ENCODE data around the gene MYH14. TPM values are rescaled to one million over a fixed set of nuclear protein-coding genes. Genes with fewer than 3 reads are reported as not detected.

MYH14 gene
- total RNA-seq, 2 donors from 2014 or later, result 55.7 to 67.7 TPM

DNA sequence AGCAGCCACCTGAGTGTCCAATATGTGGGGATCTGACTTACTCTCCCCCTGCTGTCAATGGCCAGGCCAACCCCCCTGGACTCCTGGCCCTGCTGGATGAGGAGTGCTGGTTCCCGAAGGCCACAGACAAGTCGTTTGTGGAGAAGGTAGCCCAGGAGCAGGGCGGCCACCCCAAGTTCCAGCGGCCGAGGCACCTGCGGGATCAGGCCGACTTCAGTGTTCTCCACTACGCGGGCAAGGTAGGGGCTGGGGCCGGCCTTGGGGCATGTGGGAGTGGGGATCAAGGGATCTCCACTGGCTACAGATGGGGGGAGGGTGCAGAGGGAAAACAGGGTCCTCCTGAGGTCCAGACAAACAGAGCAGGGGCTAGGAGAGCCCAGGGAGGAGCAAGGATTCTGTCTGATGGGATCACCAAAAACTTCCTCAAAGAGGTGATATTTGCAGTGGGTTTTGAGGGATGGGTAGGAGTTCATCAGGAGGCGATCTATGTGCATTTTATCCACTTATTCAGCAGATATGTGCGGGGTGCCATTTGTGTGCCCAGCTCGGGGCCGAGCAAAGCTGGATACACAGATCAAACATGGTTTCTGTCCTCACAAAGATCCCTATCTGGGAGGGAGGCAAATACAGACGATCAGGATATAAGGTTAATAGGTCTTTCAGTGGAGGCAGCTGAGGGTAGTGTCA, 47.2 kb downstream of the MYH14 start:
- intact Hi-C loops (cut with DNase I), result no loop called here
- no peak for DNase-seq
- no peak for ATAC-seq

- DNase-seq (no peak), ATAC-seq (no peak)
- intact Hi-C loops (cut with DNase I), result no loop called here
Observed at GRCh38 chr19:50252111-50252886, 48.9 kb downstream of the MYH14 start.

DNA sequence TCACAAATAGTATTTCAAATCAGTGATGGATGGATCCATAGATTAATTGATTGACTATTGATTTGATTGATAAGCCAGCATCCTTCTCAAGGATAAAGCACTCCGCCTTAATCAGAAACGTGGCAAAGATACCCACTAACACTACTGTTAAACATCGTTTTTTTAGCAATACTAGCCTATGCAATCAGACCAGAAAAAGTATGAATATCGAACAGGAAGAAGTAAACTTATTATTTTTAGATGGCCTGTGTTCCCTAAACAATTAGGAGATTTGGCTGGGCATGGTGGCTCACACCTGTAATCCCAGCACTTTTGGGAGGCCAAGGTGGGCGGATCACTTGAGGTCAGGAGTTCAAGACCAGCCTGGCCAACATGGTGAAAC, 49.5 kb downstream of the MYH14 start:
- intact Hi-C loops (cut with DNase I), result no loop called here
- DNase-seq, result no peak
- ATAC-seq, result no peak

- intact Hi-C loops (cut with DNase I), result no loop called here
- ATAC-seq (no peak), DNase-seq (no peak)
Observed at GRCh38 chr19:50255115-50255514, 51.7 kb downstream of the MYH14 start.

DNA sequence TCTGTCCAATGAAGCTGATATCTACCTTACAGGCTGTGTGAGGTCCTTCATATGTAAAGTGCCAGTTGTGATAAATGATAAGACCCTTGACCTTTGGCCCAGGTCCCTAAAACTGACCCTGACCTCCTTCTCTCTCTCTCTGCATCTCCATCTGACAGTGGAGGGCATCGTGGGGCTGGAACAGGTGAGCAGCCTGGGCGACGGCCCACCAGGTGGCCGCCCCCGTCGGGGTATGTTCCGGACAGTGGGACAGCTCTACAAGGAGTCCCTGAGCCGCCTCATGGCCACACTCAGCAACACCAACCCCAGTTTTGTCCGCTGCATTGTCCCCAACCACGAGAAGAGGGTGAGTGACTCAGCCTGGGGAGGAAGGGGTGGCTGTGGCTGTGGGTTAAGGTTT, 53.7 kb downstream of the MYH14 start:
- no peak for DNase-seq
- intact Hi-C loops (cut with DNase I), result no loop called here
- no peak for ATAC-seq

- DNase-seq (no peak), ATAC-seq (no peak)
- intact Hi-C loops (cut with DNase I), result no loop called here
Observed at GRCh38 chr19:50258918-50259372, 55.5 kb downstream of the MYH14 start.

- intact Hi-C loops (cut with DNase I), result no loop called here
- no peak for DNase-seq
- no peak for ATAC-seq
Observed at GRCh38 chr19:50261446-50261970, 58.1 kb downstream of the MYH14 start.

GRCh38 chr19:50263176-50263575, 59.8 kb downstream of the MYH14 start:
- intact Hi-C loops (cut with DNase I), result no loop called here
- ATAC-seq, result no peak

DNA sequence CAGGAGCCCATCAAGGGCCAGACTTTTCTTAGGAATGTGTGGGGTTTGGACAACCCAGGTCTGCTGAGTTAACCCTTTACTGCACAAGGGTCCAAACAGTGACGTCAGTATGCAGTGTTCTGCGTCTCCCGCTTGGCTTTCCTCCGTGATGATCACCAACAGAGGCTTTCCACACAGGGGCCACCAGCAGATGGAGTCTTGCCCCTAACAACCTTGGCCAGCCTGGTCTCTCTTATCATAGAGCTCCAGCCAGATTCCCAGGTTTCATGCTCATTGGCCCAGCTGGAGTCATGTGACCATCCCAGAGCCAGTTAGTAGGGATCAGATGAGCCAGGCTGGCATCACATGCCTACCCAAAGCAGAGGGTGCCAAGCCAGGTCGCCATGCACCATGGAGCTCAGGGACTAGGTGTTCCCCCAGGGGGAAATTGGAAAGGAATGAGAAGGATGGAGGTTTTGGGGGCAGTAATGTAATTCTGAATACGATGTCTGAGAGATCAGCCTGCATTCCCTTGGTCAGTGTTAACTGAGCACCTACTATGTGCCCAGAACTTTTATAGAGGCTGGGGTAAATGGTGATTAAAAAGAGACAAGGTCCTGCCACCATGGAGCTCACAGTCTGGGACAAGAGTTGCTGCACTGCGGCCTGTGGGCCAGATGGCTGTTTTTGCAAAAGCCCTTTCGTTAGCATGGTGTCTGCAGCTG, 61.2 kb downstream of the MYH14 start:
- DNase-seq, result no peak
- intact Hi-C loops (cut with DNase I), result no loop called here
- no peak for ATAC-seq

More at GRCh38 chr19:50263176-50263575, 59.8 kb downstream of the MYH14 start:
- no peak for DNase-seq

GRCh38 chr19:50266041-50266440, 62.6 kb downstream of the MYH14 start:
- DNase-seq (no peak), ATAC-seq (no peak)
- intact Hi-C loops (cut with DNase I), result no loop called here

DNA sequence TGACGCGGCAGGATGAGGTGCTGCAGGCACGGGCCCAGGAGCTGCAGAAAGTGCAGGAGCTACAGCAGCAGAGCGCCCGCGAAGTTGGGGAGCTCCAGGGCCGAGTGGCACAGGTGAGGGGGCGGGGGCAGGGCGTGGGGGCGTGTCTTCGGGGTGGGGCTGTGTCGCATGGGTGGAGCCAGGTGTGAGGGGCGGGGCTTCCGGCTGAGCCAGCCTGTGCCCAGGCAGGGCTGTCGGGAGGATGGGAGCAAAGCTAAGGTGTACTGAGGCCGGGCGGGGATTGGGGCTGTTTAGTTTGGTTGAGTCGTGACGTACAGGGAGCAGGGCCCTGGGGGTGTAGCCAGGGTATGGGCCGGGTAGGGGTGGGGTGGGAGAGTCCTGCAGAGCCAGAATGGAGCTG, 63.5 kb downstream of the MYH14 start:
- DNase-seq (no peak), ATAC-seq (no peak)
- intact Hi-C loops (cut with DNase I), result no loop called here

DNA sequence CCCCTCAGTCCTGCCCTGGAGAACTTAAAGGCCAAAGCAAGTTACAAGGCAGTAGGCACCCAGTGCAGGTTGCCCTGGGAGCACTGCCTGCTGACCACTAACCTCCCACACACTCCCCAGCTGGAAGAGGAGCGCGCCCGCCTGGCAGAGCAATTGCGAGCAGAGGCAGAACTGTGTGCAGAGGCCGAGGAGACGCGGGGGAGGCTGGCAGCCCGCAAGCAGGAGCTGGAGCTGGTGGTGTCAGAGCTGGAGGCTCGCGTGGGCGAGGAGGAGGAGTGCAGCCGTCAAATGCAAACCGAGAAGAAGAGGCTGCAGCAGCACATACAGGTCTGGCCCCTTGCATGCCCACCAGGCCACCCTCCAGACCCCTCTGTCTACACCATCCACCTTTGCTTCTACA, 64.6 kb downstream of the MYH14 start:
- peak in 1 of 2 donors; percentile 23 for ATAC-seq
- DNase-seq, result no peak
- intact Hi-C loops (cut with DNase I), result no loop called here

- no peak for ATAC-seq
- intact Hi-C loops (cut with DNase I), result no loop called here
Observed at GRCh38 chr19:50268501-50268900, 65.1 kb downstream of the MYH14 start.

DNA sequence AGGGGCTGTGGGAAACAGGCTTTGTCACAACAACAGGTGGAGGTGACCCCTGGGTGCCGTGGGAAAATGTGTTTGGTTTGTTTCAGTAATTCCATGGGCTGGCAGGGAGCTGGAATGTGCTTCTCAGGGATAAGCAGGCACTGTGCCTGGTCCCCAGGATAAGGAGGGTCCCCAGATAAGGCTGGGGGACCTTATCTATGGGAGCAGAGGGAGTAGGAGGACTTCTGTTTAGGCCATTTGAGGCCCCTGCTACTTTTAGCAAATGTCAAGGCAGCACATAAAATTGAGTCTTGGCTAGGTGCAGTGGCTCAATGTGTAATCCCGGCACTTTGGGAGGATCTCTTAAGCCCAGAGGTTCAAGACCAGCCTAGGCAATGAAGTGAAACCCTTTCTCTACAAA, 66.2 kb downstream of the MYH14 start:
- intact Hi-C loops (cut with DNase I), result no loop called here
- no peak for ATAC-seq
- no peak for DNase-seq

More at GRCh38 chr19:50268501-50268900, 65.1 kb downstream of the MYH14 start:
- DNase-seq, result no peak

- no peak for DNase-seq
- no peak for ATAC-seq
- intact Hi-C loops (cut with DNase I), result no loop called here
Observed at GRCh38 chr19:50272263-50272897, 69.0 kb downstream of the MYH14 start.

DNA sequence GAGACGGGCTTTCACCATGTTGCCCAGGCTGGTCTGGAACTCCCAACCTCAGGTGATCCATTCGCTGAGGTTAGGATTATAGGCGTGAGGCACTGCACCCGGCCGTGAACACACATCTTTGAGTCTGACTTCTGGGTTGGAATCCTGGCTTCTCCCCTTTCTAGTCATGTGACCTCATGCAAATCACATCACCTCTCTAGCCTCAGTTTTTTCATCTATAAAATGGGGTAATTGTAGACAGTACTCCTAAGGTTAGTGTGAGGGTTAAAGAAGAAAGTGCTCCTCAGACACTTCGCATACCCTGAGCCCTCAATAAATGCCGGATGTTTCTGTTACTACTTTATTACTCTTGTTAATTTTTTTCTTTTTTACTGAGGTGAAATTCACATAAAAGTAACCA, 70.4 kb downstream of the MYH14 start:
- ATAC-seq (no peak), DNase-seq (no peak)
- intact Hi-C loops (cut with DNase I), result no loop called here

DNA sequence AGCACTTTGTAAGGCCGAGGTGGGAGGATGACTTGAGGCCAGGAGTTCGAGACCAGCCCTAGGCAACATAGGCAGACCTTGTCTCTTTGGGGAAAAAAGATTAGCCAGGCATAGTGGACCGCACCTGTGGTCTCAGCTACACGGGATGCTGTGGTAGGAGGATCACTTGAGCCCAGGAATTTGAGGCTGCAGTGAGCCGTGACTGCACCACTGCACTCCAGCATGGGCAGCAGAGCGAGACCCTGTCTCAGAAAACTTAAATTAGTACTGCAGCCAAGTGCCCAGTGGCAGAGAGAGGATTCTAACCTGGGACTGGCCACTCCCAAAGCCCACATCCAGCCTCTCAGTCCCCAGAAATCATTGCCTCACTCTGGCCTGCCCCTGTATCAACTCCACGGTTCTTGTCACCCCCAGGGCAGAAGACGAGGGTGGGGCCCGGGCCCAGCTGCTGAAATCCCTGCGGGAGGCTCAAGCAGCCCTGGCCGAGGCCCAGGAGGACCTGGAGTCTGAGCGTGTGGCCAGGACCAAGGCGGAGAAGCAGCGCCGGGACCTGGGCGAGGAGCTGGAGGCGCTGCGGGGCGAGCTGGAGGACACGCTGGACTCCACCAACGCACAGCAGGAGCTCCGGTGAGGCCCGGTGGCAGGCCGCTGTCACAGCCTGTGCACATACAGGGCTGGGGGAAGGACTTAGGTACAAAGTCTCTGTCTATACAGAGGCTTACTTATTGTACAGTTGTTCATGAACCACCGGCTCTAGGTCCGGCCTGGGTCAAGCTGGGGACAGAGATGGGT, 72.4 kb downstream of the MYH14 start:
- ATAC-seq (no peak), DNase-seq (no peak)
- intact Hi-C loops (cut with DNase I), result no loop called here

DNA sequence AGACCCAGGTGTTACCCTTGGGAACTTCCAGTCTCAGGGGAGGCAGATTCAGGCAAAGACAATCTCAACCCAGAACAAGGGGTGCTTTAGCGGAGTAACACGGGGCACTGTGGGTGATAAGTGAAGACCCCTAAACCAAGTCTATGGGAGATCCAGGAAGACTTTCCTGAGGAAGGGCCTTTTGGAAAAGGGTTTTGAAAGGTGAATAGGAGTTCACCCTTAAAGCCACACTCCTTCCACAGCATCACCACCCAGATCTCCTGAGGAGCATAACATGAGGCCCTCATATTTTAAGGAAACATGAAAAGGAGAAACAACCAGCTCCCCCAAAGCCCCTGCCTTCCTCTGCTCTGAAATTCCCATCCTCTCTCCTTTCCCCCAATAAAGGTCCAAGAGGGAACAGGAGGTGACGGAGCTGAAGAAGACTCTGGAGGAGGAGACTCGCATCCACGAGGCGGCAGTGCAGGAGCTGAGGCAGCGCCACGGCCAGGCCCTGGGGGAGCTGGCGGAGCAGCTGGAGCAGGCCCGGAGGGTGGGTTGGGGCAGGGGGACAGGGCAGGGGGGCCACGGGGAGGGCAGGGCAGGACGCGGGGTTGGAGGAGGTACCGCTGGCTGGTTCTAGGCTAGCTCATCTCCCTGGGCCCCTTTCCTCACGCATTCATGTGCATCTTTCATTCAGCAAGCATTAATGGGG, 73.1 kb downstream of the MYH14 start:
- ATAC-seq (no peak), DNase-seq (no peak)
- intact Hi-C loops (cut with DNase I), result no loop called here
